K562 (cell line): ENCODE data around the gene JUP. TPM values are rescaled to one million over a fixed set of nuclear protein-coding genes. Genes with fewer than 3 reads are reported as not detected.

Source experiments
- BHLHE40 ChIP-seq: IDR thresholded peaks from 2 replicates; pipeline ENCODE4 v1.6.1; 2011; ENCODE audit warnings: low read length, improper control_type of control experiment
- BRD9 ChIP-seq: fragments of 450-650 bp; IDR thresholded peaks from 2 replicates; pipeline ENCODE4 v1.6.1; 2018; ENCODE audit warnings: low read depth; ENCODE audit not compliant: partially characterized antibody
- CBFA2T3 ChIP-seq: fragments of 450-650 bp; IDR thresholded peaks from 2 replicates; pipeline ENCODE4 v1.6.1; 2017
- EHMT2 ChIP-seq: fragments of 450-650 bp; IDR thresholded peaks from 2 replicates; pipeline ENCODE4 v1.6.1; 2018; ENCODE audit warnings: antibody characterized with exemption
- HNRNPL ChIP-seq: fragments of 200-400 bp; formaldehyde crosslinking; IDR thresholded peaks from 2 replicates; pipeline ENCODE4 v1.6.1; 2017; ENCODE audit warnings: low read depth, mild to moderate bottlenecking, low read length
- NBN ChIP-seq: fragments of 450-650 bp; IDR thresholded peaks from 2 replicates; pipeline ENCODE4 v1.6.1; 2016; ENCODE audit warnings: low read depth, mild to moderate bottlenecking
- NFRKB ChIP-seq: fragments of 450-650 bp; IDR thresholded peaks from 2 replicates; pipeline ENCODE4 v1.6.1; 2016; ENCODE audit warnings: low read depth
- NFXL1 ChIP-seq: fragments of 450-650 bp; formaldehyde crosslinking; IDR thresholded peaks from 2 replicates; pipeline ENCODE4 v1.4.0; 2021; ENCODE audit warnings: mild to moderate bottlenecking
- RBM34 ChIP-seq: fragments of 200-400 bp; formaldehyde crosslinking; IDR thresholded peaks from 2 replicates; pipeline ENCODE4 v1.6.1; 2018; ENCODE audit warnings: low read length, borderline replicate concordance; ENCODE audit not compliant: insufficient read depth
- TOE1 ChIP-seq, 2 experiments: fragments of 450-650 bp in 1 of 2; sonication (generic) in 1 of 2; formaldehyde crosslinking in 1 of 2; IDR thresholded peaks; 2 replicates each; pipeline versions ENCODE4 v1.7.1 to v1.8.0; 2016 to 2022; ENCODE audit warnings: borderline replicate concordance in 2 of 2, mild to moderate bottlenecking in 2 of 2, antibody characterized with exemption in 1 of 2, inconsistent platforms in 1 of 2, low read depth in 1 of 2, missing genetic modification reagents in 1 of 2, moderate library complexity in 1 of 2
- ZNF175 ChIP-seq: fragments of 200-800 bp; sonication (Bioruptor generic); IDR thresholded peaks from 2 replicates; pipeline ENCODE4 v1.6.1; 2016; ENCODE audit warnings: low read depth, mild to moderate bottlenecking, missing genetic modification characterization, missing compliant biosample characterization
- ZNF668 ChIP-seq: fragments of 250-450 bp; sonication (Bioruptor Pico); IDR thresholded peaks from 2 replicates; pipeline ENCODE4 v1.8.0; 2022; ENCODE audit warnings: mild to moderate bottlenecking, inconsistent platforms
- polyA plus RNA-seq, 8 experiments: library from polyadenylated mRNA; depleted of rRNA in 4 of 8; stranded (reverse) in 5 of 8; unstranded in 3 of 8; fragments of >200 nt; fragmentation: Nextera tagmentation in 2 of 8; fragmentation: Illumina TruSeq in 1 of 8; extraction: Ambion mirVana in 2 of 8; extraction: Trizol in 1 of 8; gene quantifications; 2 replicates each; pipeline versions ENCODE4 v1.2.1 to v1.2.3, GENCODE V29; 2011 to 2014; ENCODE audit warnings: inconsistent platforms in 1 of 8, missing spikeins in 1 of 8
- total RNA-seq, 7 experiments: library from RNA; depleted of rRNA in 6 of 7; stranded (reverse); fragments of >200 nt in 6 of 7; fragmentation: Illumina TruSeq in 2 of 7; extraction: Trizol in 2 of 7; gene quantifications; 2 replicates each; pipeline versions ENCODE4 v1.2.1 to v1.2.3, GENCODE V29; 2011 to 2021; ENCODE audit warnings: low replicate concordance in 1 of 7
- TF ChIP-seq, protein P1 (sequence below): fragments of 250-450 bp; sonication (Bioruptor Pico); IDR thresholded peaks from 2 replicates; pipeline ENCODE4 v1.5.0; 2021; ENCODE audit warnings: mild to moderate bottlenecking, moderate library complexity
- TF ChIP-seq, protein P2 (sequence below): fragments of 250-450 bp; sonication (Bioruptor Pico); IDR thresholded peaks from 2 replicates; pipeline ENCODE4 v1.5.0; 2022; ENCODE audit warnings: mild to moderate bottlenecking
- TF ChIP-seq, protein P3 (sequence below): fragments of 200-400 bp; formaldehyde crosslinking; IDR thresholded peaks from 2 replicates; pipeline ENCODE4 v1.6.1; 2017; ENCODE audit warnings: mild to moderate bottlenecking, low read depth, low read length, moderate library complexity
- TF ChIP-seq, protein P4 (sequence below): sonication (generic); formaldehyde crosslinking; IDR thresholded peaks from 2 replicates; pipeline ENCODE4 v1.8.1; 2023; ENCODE audit warnings: mild to moderate bottlenecking, missing genetic modification reagents

The JUP gene
- total and polyA plus RNA-seq, 9 of the 15 experiments (the other 6 are each of a cell fraction or from before 2014, with no cell fraction given): 6.4 to 177 (median 31.2) TPM

DNA sequence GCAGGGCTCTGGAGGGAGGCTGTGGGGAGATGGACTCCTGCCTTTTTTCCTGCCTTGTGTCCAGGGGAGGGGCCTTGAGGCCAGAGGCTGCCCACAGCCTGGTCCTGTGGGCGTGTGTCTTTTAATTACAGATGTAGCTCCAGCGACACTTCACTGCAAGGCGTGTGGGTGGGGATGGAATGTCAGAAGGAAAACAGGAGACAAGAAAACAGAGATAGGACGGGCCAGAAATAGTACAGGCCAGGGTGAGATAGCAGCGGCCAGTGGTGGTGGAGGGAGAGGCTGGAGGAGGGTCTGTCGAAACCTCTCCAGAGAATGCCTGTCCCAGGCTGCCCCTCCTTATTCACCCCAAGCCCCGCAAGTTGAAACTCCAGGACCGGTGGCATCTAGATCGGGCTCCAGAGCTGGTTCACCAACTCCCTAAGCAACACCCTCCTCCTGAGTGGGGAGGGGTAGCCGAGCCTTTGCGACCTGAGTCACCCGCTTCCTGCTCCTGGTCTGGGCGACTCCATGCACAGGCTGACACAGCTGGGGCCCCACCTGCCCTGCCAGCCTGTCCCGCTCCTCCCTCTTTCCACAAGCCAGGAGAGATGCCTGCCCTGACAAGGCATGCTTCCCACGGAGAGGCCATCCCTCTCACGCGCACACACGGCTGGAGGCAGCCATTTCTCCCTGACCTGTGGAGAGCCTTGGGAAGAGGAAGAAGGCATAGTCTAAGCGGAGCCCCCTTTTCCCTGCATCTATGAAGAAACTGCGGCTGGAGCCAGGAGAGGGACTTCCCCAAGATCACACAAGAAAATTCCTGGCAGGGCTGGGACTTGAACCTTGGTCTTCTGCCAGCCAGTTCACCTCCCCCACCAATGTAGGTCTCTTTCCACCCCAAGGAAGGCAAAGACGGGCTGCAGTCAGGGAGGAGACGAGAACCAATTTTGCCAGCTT lies 6.6 kb upstream of the JUP start (continued):
- TF ChIP-seq, protein P1, sequence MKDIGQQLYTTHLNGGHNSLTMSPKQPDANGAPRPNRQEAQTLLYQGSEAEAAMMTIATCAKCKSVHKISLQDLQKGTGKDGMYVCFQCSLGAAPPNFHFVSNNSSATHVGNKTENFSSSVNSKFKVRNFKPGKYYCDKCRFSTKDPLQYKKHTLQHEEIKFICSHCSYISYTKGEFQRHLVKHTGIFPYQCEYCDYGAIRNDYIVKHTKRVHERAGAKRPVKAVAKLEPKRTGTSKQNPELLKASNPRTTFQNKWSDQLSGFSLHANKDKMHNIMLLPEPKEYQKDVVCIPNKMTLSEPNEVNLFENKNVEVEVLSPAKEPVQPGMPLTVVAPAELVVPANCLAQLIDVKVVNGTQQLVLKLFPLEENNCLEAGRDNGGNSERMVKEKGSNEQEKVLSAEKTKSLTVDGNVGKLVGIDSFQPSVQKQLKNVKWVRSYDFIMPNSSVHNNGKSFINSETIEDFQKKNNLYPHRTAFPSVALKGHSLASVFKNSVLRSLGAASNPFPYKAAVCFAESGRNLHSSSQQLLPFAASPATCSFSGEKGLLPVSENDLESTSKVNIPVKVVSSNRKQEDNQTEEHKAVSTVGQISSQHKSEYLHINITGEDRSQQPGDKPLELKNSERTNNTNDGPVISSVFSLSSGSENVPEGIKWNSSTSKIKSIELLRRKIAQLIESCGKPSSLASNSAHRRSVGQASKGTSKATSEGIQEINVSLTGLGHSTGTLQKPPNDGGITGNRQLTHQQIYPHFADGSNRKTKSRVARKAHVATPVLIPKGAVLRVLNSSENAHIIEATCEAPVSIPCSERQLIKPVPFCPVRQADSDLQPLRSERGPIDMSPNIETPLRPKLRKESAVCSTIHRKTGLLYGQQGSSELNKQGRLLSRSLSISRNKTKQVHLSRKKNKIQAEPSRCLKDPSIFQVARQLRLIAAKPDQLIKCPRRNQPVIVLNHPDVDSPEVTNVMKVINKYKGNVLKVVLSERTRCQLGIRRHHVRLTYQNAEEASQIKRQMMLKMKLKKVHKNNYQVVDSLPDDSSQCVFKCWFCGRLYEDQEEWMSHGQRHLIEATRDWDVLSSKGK (CRISPR knock-in tag): no peak
- TF ChIP-seq NFRKB: peak; percentile 80; the same call in 1 of the 2 replicates
- TF ChIP-seq TOE1 (IDR thresholded peaks at IDR 0.05; ENCODE audit: borderline replicate concordance): no peak; the same call in 1 of the 2 replicates
- no peak for TF ChIP-seq TOE1 (CRISPR knock-in tag; IDR thresholded peaks at IDR 0.05; ENCODE audit: borderline replicate concordance, low read depth)
- peak; percentile 41 for TF ChIP-seq BRD9
- TF ChIP-seq NFXL1: no peak
- peak; percentile 49; the same call in 1 of the 2 replicates for TF ChIP-seq HNRNPL
- TF ChIP-seq ZNF668: no peak
- TF ChIP-seq BHLHE40: peak; percentile 3; the same call in 1 of the 2 replicates
- TF ChIP-seq RBM34: no peak
- peak; percentile 37; the same call in 1 of the 2 replicates for TF ChIP-seq ZNF175 (CRISPR knock-in tag)
- TF ChIP-seq CBFA2T3: peak; percentile 84
- TF ChIP-seq, protein P2, sequence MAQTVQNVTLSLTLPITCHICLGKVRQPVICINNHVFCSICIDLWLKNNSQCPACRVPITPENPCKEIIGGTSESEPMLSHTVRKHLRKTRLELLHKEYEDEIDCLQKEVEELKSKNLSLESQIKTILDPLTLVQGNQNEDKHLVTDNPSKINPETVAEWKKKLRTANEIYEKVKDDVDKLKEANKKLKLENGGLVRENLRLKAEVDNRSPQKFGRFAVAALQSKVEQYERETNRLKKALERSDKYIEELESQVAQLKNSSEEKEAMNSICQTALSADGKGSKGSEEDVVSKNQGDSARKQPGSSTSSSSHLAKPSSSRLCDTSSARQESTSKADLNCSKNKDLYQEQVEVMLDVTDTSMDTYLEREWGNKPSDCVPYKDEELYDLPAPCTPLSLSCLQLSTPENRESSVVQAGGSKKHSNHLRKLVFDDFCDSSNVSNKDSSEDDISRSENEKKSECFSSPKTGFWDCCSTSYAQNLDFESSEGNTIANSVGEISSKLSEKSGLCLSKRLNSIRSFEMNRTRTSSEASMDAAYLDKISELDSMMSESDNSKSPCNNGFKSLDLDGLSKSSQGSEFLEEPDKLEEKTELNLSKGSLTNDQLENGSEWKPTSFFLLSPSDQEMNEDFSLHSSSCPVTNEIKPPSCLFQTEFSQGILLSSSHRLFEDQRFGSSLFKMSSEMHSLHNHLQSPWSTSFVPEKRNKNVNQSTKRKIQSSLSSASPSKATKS (CRISPR knock-in tag): no peak
- no peak for TF ChIP-seq EHMT2
- TF ChIP-seq, protein P3, sequence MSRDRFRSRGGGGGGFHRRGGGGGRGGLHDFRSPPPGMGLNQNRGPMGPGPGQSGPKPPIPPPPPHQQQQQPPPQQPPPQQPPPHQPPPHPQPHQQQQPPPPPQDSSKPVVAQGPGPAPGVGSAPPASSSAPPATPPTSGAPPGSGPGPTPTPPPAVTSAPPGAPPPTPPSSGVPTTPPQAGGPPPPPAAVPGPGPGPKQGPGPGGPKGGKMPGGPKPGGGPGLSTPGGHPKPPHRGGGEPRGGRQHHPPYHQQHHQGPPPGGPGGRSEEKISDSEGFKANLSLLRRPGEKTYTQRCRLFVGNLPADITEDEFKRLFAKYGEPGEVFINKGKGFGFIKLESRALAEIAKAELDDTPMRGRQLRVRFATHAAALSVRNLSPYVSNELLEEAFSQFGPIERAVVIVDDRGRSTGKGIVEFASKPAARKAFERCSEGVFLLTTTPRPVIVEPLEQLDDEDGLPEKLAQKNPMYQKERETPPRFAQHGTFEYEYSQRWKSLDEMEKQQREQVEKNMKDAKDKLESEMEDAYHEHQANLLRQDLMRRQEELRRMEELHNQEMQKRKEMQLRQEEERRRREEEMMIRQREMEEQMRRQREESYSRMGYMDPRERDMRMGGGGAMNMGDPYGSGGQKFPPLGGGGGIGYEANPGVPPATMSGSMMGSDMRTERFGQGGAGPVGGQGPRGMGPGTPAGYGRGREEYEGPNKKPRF: no peak
- TF ChIP-seq NBN: peak; percentile 62
- TF ChIP-seq, protein P4, sequence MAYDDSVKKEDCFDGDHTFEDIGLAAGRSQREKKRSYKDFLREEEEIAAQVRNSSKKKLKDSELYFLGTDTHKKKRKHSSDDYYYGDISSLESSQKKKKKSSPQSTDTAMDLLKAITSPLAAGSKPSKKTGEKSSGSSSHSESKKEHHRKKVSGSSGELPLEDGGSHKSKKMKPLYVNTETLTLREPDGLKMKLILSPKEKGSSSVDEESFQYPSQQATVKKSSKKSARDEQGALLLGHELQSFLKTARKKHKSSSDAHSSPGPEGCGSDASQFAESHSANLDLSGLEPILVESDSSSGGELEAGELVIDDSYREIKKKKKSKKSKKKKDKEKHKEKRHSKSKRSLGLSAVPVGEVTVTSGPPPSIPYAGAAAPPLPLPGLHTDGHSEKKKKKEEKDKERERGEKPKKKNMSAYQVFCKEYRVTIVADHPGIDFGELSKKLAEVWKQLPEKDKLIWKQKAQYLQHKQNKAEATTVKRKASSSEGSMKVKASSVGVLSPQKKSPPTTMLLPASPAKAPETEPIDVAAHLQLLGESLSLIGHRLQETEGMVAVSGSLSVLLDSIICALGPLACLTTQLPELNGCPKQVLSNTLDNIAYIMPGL: no peak
